ENCODE measurements around the gene TMPRSS5.
"Not testable (repeated sequence)": the region's sequence is repeated elsewhere in the genome, so short reads cannot be mapped to it uniquely, and the experiment has no call there.

The TMPRSS5 gene

GRCh38 chr11:113705871-113706655 is at the start of gene TMPRSS5:
Gene TMPRSS5 (minus strand): TSS chr11:113706308. CDS start chr11:113706224, 84 bp downstream.
- DNase-seq: no peak

- DNase-seq: no peak
These were observed 46.8 kb upstream of the TMPRSS5 start for GRCh38 chr11:113752932-113753331.

DNA sequence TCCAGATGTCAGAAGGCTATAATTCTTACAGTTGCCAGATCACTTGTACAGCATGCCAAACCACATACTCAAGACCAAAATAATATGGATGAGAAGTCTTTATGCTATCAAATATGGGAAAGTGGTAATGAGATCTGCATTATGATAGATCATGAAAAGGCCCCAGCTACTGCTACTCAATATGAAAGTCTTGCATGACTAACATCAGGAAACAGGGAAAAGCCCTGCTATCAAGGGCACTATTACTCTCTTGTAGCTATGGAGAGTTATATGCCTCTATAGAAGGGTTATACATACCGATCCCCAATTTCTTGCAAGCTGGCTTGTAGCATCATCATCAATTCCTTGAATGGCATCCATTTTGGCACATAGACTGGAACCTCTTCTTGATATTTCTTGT is 30.2 kb upstream of the TMPRSS5 start:
- no peak for DNase-seq

DNA sequence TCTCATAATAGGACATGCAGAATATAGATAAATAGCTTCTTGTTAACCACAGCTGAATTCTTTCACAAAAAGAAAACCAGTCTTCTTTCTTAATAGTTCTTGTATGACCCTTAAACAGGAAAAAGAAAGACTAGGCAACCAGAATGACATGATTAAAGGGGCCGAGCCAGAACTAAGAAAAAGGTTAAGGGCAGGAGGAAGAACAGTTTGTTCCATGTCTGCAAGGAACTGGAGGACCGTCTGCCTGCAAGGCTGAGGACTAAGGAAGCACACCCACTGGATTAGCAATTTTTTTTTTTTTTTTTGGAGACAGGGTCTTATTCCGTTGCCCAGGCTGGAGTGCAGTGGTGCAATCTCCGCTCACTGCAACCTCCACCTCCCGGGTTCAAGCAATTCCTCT is 26.0 kb upstream of the TMPRSS5 start:
- no peak for DNase-seq

GRCh38 chr11:113730887-113731726 is 25.0 kb upstream of the TMPRSS5 start:
- DNase-seq: no peak

DNA sequence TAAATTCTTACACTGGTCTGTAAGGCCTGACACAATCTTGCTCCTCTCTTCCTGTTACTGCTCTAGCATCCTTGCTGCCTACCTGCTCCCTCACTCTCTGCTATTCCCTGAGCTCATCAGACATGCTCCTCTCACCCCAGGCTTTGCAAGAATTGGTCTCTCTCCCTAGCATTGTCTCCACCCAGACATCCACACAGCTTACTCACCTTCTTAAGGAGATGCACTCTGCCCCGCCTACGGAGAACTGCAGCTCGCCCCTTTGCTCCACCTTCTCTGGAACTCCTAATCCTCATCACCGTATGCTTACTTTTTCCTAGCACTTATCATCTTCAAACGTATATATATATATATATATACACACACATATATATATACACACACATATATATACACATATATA is 23.3 kb upstream of the TMPRSS5 start:
- no peak for DNase-seq

DNA sequence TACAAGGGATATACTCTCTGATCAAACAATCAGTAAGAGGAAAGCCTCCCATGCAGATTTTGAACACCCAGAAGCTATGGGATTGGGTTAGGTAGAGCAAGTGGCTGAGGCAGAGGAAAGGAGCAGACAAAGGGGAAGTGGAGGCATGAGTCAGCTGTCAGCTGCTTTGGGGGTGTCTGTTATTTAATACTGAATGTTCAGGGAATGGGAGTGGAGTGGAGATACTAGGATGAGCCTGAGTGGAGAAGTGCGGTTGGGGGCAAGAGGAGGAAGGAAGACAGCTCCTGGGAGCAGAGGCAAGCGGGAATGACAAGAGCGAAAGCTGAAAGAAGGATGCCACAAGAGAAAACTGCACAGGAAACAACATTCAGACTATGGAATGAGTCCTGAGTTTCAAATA is 22.7 kb upstream of the TMPRSS5 start:
- no peak for DNase-seq

DNA sequence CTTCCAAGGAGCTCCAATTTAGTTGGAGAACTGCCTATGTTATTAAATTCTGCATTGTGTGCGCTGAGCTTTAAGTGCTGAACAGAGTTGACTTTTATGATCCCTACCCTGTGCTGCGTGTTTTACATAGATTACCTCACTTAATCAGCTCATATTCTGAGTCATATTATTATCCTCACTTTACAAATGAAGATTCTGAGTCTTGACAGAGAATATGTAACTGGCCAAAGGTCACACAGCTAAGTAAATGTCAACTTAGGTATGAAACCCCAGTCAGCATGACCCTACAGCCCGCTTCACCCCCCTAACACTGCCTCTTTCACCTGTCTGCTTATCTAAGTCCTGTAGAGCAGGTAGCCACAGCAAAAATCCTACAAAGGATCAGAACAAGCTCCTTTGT is 19.8 kb upstream of the TMPRSS5 start:
- DNase-seq: no peak

DNA sequence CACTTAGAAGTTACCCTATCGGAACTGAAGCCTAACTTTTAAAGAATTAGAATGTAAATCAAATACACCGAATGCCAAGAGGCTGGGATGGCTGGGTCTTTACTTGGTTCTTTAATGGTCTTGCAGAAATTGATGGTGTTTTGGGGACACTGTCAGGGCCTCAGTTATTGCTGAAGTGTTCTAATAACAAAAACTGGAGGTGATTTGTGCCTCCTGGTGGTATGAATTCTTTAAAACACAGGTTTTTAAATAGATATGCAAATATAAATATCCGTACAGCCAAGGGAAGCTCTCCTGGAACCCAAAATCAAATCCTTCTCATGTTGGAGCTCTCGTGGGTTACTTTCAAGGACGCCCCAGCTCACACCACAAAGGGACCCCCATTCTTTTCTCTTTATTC is 19.3 kb upstream of the TMPRSS5 start:
- DNase-seq: no peak

GRCh38 chr11:113724778-113725177 is 18.7 kb upstream of the TMPRSS5 start:
- no peak for DNase-seq

DNA sequence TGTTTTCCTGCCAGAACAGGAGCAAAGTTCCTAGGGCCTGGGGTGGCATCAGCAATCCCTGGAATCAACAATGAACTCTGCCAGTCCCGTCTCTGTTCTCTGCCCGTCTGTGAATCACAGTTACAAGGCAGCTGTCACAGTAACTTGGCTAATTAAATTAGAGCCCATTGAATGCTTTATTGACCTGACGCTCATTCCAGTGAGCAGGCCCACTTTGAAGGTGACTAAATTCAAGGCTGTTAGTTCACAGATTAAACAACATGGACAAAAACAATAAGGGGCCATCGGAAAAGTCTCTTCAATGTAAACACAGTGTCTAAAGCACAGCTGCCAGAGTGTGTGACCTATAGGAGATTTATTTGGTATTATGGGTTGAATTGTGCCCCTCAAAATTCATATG is 17.7 kb upstream of the TMPRSS5 start:
- DNase-seq: no peak

GRCh38 chr11:113722934-113723333 is 16.8 kb upstream of the TMPRSS5 start:
- no peak for DNase-seq

DNA sequence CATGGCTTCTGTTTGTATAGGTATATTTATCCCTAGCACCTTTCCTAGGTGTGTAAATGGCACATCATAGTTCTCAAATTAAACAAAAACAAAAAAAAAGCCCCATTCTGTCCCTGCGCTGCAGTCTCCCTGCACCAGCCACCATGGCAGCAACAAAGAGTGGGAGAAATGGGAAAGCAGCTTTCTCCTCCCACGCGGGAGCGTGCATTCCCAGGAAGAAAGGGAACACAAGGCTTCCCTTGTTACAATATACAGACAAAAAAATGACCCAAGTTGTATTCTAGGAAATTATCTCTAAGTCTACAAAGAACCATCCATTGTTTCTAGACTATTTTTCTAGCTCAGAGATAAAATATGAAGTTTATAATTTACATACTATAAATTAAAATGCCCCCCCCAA is 16.1 kb upstream of the TMPRSS5 start:
- no peak for DNase-seq

- DNase-seq: no peak
These were observed 15.5 kb upstream of the TMPRSS5 start for GRCh38 chr11:113721462-113722066.

- DNase-seq: not testable (repeated sequence)
These were observed 14.4 kb upstream of the TMPRSS5 start for GRCh38 chr11:113720478-113720877.

DNA sequence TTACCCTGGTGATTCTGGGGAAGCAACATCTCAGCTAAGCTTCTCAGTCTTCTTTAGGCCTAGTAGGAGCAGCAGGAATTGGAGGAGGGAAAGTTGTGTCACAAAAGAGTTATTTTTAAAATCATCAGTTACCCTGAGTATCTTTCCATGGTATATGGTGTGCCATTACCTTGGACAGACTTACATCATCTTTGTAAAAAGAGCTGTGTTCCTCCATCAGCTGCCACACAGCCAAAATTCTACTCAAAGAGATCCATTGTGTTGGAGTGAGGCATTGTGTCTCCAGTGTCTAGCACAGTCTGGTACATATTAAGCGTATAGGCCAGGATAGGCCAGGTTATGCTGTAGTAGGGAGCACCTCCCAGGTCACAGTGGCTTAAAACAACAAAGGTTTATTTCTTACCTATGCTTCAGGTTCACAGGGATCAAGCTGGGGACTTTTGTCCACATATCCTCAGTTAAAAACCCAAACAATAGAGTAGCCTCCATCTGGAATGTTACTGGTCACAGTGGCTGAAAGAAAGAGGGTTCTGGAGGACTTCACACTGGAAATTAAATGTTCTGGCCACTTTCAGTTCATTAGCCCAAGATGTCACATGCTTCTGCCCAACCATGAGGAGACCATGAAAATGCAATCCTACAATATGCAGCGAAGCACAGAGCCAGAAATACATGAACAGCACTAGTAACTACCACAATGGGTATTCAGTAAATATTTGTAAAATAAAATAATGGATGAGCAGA is 9.9 kb upstream of the TMPRSS5 start:
- no peak for DNase-seq

DNA sequence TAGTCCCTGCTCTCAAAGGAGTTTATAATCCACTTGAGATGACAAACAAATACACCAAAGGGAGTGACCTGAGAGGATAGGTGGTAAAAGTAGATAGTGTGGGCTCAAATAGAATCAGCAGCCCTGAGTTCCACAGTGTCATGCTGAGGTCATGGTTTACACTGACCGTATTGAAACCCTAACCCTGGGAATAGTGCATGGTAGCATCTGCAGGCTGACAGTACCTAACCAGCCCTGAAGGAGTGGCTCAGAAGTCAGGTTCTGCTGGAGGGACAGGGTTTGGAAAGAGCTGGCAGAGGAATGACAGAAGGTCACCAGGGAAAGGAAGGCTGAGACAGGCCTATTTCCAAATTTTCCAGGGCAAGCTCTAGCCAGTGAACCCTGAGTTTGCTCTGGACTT is 9.2 kb upstream of the TMPRSS5 start:
- DNase-seq: no peak

DNA sequence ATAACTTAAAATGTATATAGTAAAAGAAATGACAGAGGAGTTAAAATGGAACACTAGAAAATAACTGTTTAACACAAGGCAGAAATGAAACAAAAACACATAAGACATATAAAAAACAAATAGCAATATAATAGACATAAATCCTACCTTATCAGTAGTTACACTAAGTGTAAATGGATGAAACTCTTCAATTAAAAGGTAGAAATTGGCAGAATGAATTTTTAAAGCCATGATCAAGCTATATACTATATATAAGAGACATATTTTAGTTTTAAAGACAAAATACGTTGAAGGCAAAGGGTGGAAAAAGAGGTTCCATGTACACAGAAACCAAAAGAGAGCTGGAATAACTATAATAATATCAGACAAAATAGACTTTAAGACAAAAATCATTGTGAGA is 4.9 kb upstream of the TMPRSS5 start:
- no peak for DNase-seq

GRCh38 chr11:113703551-113703950 is 2.6 kb downstream of the TMPRSS5 start:
- DNase-seq: not testable (repeated sequence)

DNA sequence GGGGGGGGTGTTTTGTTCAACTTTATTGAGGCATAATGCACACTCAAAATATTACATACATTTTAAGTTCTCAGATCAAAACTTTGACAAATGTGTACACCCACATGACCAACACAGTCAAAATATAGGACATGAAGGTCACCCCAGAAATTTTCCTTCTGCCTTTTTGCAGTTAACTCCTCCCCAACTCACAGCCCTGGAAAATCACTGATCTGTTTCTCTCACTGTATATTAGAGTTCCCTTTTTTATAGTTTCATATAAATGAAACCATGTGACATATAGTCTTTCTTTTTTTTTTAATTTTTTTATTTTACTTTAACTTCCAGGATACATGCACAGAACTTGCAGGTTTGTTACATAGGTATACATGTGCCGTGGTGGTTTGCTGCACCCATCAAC is 4.6 kb downstream of the TMPRSS5 start:
- no peak for DNase-seq

- DNase-seq: no peak
These were observed 7.6 kb downstream of the TMPRSS5 start for GRCh38 chr11:113698515-113698914.

DNA sequence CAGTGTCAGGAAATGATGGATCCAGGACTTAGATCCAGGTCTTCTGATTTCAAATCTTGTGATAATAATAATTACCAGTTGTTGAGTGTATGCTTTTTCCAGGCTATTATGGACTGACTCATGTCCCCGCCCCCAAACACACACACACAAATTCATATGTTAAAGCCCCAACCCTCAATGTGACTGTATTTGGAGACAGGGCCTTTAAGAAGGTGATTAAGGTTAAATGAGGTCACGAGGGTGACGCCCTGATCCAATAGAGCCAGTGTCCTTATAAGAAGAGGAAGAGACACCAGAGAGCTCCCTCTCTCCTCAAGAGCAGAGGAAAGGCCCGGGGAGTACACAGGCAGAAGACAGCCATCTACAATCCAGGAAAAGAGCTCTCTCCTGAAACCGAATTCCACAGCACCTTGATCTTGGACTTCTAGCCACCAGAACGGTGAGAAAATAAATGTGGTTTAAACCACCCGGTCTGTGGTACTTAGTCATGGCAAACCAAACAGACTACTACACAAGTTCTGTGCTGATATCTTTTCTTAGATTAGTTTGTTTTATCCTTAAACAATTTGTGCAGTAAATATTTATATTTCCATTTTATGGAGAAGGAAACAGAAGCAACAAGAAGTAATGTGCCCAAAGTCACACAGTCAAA is 8.2 kb downstream of the TMPRSS5 start:
- no peak for DNase-seq

DNA sequence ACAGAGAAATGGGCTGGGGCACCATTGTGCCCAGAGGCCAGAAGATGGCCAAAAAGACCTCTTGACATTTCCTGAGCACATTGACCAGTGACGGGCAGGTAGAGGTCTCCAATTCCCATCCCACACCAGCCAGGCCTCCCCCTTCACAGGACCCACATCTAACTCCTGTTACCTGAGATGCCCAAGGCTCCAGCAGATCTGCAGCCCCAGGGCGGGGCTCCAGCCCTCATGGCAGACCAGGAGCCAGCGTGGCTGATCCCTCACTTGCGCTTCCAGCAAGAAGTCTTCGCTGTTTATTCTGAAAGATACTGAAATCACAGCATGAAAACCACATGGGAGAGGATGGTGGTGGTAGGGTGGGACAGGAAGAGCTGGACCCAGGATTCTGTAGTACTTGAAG is 9.0 kb downstream of the TMPRSS5 start:
- DNase-seq: no peak
